ENCODE measurements around the gene FOXP1. TPM values are rescaled to one million over a fixed set of nuclear protein-coding genes. Genes with fewer than 3 reads are reported as not detected.

The FOXP1 gene
- total RNA-seq, 2 donors from 2014 or later: 41.7 to 94.3 TPM

DNA sequence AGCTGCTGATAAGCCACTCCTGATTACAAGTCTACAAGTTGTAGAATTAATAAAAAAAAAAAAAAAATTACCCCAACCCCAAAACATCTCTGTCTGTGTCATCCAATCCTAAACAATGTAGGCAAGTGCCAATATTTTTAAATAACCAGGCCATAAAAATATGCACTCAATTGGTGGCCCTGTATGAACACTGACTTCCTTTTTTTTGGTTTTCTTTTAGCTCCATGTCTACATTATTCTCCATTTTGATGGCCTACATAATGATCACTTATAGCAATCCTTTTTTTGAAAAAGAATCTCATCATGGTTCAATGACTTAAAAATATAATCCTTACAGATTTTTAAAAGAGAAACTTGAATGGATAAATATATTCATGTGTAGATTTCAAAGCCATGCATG, 72.1 kb downstream of the FOXP1 start:
- TF ChIP-seq, protein P1, sequence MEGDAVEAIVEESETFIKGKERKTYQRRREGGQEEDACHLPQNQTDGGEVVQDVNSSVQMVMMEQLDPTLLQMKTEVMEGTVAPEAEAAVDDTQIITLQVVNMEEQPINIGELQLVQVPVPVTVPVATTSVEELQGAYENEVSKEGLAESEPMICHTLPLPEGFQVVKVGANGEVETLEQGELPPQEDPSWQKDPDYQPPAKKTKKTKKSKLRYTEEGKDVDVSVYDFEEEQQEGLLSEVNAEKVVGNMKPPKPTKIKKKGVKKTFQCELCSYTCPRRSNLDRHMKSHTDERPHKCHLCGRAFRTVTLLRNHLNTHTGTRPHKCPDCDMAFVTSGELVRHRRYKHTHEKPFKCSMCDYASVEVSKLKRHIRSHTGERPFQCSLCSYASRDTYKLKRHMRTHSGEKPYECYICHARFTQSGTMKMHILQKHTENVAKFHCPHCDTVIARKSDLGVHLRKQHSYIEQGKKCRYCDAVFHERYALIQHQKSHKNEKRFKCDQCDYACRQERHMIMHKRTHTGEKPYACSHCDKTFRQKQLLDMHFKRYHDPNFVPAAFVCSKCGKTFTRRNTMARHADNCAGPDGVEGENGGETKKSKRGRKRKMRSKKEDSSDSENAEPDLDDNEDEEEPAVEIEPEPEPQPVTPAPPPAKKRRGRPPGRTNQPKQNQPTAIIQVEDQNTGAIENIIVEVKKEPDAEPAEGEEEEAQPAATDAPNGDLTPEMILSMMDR (conservative IDR thresholded peaks at IDR 0.05): no peak
- Mint-ChIP-seq H3K27ac (no peak overlapping the region), H3K9me3 (no peaks in the 10 kb centered on the region), H3K27me3 (ENCODE audit: insufficient read depth) (no peaks in the 10 kb centered on the region), H3K36me3 (ENCODE audit: low read depth) (no peaks in the 10 kb centered on the region), H3K4me3 (no peak overlapping the region), H3K4me1 (peaks cover 33% of the 10 kb centered on the region)
- no peak for DNase-seq
- H3K27ac ChIP-seq (ENCODE audit: low read depth, low read length): no peak overlapping the region
- H3K36me3 ChIP-seq (ENCODE audit: control insufficient read depth, insufficient read depth, low read length): no peaks in the 10 kb centered on the region
- no peaks in the 10 kb centered on the region for H3K9me3 ChIP-seq (ENCODE audit: control insufficient read depth, low read length)
- H3K4me3 ChIP-seq (ENCODE audit: low read length): no peak overlapping the region
- H3K27me3 ChIP-seq (ENCODE audit: control insufficient read depth, insufficient read depth, low read length, poor library complexity, severe bottlenecking): no peaks in the 10 kb centered on the region
- no peak overlapping the region for H3K9ac ChIP-seq (ENCODE audit: extremely low read depth, low read length, poor library complexity, severe bottlenecking)
- H3K4me1 ChIP-seq (ENCODE audit: control insufficient read depth, insufficient read depth, low read length): peaks cover 13% of the 10 kb centered on the region

DNA sequence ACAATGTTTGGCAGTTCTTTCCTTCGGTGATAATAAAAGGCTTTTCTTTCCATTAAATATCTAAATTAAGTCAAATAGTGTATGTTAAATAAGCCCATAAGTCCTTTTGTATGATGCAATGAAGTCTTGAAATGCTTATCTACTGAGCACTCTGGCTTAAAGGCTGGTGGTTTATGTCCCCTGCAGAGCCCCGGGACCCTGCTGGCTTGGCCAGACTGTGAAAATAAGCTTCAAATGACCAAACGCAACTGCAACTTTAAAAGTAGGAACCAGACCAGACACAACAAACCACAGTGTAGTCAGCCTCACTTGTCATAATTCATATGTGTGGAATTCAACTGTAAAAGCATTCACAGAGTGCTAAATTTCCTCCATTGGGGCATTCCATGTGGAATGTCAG, 72.5 kb downstream of the FOXP1 start:
- Histone ChIP-seq H3K9ac (ENCODE audit: extremely low read depth, low read length, poor library complexity, severe bottlenecking) (no peak overlapping the region), H3K27ac (ENCODE audit: low read depth, low read length) (peak overlapping the region; percentile 2), H3K4me3 (ENCODE audit: low read length) (peak overlapping the region; percentile 37), H3K4me1 (ENCODE audit: control insufficient read depth, insufficient read depth, low read length) (peaks cover 13% of the 10 kb centered on the region), H3K9me3 (ENCODE audit: control insufficient read depth, low read length) (no peaks in the 10 kb centered on the region), H3K36me3 (ENCODE audit: control insufficient read depth, insufficient read depth, low read length) (no peaks in the 10 kb centered on the region), H3K27me3 (ENCODE audit: control insufficient read depth, insufficient read depth, low read length, poor library complexity, severe bottlenecking) (no peaks in the 10 kb centered on the region)
- H3K36me3 Mint-ChIP-seq (ENCODE audit: low read depth): no peaks in the 10 kb centered on the region
- no peaks in the 10 kb centered on the region for H3K27me3 Mint-ChIP-seq (ENCODE audit: insufficient read depth)
- TF ChIP-seq, protein P1 (conservative IDR thresholded peaks at IDR 0.05): no peak
- H3K4me1 Mint-ChIP-seq: peaks cover 36% of the 10 kb centered on the region
- H3K9me3 Mint-ChIP-seq: no peaks in the 10 kb centered on the region
- peak overlapping the region; percentile 79 for H3K27ac Mint-ChIP-seq
- peak; percentile 71 for DNase-seq
- H3K4me3 Mint-ChIP-seq: no peak overlapping the region
- WGBS, 2 experiments (ENCODE audit: insufficient coverage in 1 of 2, insufficient read length in 1 of 2): 38% methylated on average over 2 of the region's 3 CpGs; no CpG with 5 or more reads in 1 of the 2 experiments

DNA sequence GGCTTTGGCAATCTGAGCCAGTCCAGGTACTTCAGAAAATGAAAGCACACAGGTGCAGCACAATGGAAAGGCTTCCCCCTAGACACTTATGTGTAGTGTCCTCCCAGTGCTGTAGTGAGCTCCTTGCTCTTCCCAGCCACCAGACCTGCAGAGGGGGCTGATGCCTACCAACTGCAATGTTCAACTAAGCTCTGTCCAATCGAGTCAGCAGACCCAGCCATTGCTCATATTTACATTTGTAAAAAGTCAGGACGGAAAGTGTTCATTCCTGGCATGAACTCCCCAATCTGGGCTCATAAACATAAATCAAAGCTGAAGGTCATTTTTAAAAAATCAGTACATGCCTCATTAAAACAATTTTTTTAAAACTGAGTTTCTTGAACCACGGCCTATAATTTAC, 73.0 kb downstream of the FOXP1 start:
- Histone ChIP-seq H3K27me3 (ENCODE audit: control insufficient read depth, insufficient read depth, low read length, poor library complexity, severe bottlenecking) (no peaks in the 10 kb centered on the region), H3K9me3 (ENCODE audit: control insufficient read depth, low read length) (no peaks in the 10 kb centered on the region), H3K27ac (ENCODE audit: low read depth, low read length) (no peak overlapping the region), H3K4me1 (ENCODE audit: control insufficient read depth, insufficient read depth, low read length) (peaks cover 13% of the 10 kb centered on the region), H3K36me3 (ENCODE audit: control insufficient read depth, insufficient read depth, low read length) (no peaks in the 10 kb centered on the region), H3K4me3 (ENCODE audit: low read length) (peak overlapping the region; percentile 37), H3K9ac (ENCODE audit: extremely low read depth, low read length, poor library complexity, severe bottlenecking) (no peak overlapping the region)
- WGBS, 2 experiments (ENCODE audit: insufficient coverage in 1 of 2, insufficient read length in 1 of 2): 79 to 88% methylated on average over 2 to 3 of the region's 3 CpGs
- DNase-seq: peak; percentile 55
- Mint-ChIP-seq H3K36me3 (ENCODE audit: low read depth) (no peaks in the 10 kb centered on the region), H3K4me3 (no peak overlapping the region), H3K4me1 (peaks cover 34% of the 10 kb centered on the region), H3K27me3 (ENCODE audit: insufficient read depth) (no peaks in the 10 kb centered on the region), H3K9me3 (no peaks in the 10 kb centered on the region), H3K27ac (peak overlapping the region; percentile 28)
- TF ChIP-seq, protein P1 (conservative IDR thresholded peaks at IDR 0.05): peak; percentile 38
